ENCODE results near the gene UNKL.

UNKL gene

DNA sequence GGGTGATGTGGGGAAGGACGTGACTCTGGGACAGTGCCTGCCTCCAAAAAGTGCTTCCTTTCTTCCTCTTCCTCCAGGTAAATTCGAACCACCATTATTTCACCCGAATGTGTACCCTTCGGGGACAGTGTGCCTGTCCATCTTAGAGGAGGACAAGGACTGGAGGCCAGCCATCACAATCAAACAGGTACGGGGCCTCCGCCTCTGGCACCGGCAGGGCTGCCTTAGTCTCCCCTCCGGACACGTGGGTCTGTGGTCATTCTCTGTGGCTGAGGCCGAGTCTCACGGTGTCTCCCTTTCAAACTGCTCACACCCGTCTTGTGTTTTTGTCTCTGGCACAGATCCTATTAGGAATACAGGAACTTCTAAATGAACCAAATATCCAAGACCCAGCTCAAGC, 94.4 kb downstream of the UNKL start:
- DNase-seq (ENCODE audit: low read depth), result no peak
- TF ChIP-seq, protein P1, sequence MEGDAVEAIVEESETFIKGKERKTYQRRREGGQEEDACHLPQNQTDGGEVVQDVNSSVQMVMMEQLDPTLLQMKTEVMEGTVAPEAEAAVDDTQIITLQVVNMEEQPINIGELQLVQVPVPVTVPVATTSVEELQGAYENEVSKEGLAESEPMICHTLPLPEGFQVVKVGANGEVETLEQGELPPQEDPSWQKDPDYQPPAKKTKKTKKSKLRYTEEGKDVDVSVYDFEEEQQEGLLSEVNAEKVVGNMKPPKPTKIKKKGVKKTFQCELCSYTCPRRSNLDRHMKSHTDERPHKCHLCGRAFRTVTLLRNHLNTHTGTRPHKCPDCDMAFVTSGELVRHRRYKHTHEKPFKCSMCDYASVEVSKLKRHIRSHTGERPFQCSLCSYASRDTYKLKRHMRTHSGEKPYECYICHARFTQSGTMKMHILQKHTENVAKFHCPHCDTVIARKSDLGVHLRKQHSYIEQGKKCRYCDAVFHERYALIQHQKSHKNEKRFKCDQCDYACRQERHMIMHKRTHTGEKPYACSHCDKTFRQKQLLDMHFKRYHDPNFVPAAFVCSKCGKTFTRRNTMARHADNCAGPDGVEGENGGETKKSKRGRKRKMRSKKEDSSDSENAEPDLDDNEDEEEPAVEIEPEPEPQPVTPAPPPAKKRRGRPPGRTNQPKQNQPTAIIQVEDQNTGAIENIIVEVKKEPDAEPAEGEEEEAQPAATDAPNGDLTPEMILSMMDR (conservative IDR thresholded peaks at IDR 0.05; ENCODE audit: control insufficient read depth, insufficient read depth, low read depth, low read length), result no peak
- no peak overlapping the region for H3K4me3 ChIP-seq (ENCODE audit: control insufficient read depth, low read depth, low read length)

- TF ChIP-seq, protein P1 (conservative IDR thresholded peaks at IDR 0.05; ENCODE audit: control insufficient read depth, insufficient read depth, low read depth, low read length), result no peak
- DNase-seq (ENCODE audit: low read depth), result no peak
- H3K4me3 ChIP-seq (ENCODE audit: control insufficient read depth, low read depth, low read length), result no peak overlapping the region
Observed at GRCh38 chr16:1319041-1319440, 95.5 kb downstream of the UNKL start.

DNA sequence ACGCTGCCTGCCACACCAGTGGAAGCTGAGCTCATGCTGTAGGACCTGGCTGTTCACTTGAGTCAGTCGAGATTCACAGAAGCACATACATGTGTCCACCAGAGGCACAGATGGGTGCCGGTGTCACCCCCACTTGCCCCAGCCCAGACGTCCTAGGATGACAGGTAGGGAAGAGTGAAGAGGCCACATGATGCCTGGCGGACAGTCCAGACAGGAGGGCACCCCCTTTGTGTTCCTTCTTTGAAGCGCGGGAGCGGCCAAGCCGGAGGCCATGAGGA, 96.3 kb downstream of the UNKL start:
- H3K4me3 ChIP-seq (ENCODE audit: control insufficient read depth, low read depth, low read length), result no peak overlapping the region
- TF ChIP-seq, protein P1 (conservative IDR thresholded peaks at IDR 0.05; ENCODE audit: control insufficient read depth, insufficient read depth, low read depth, low read length), result no peak
- DNase-seq (ENCODE audit: low read depth), result no peak

- no peak overlapping the region for H3K4me3 ChIP-seq (ENCODE audit: control insufficient read depth, low read depth, low read length)
- DNase-seq (ENCODE audit: low read depth), result no peak
- TF ChIP-seq, protein P1 (conservative IDR thresholded peaks at IDR 0.05; ENCODE audit: control insufficient read depth, insufficient read depth, low read depth, low read length), result no peak
Observed at GRCh38 chr16:1317479-1318267, 96.8 kb downstream of the UNKL start.

DNA sequence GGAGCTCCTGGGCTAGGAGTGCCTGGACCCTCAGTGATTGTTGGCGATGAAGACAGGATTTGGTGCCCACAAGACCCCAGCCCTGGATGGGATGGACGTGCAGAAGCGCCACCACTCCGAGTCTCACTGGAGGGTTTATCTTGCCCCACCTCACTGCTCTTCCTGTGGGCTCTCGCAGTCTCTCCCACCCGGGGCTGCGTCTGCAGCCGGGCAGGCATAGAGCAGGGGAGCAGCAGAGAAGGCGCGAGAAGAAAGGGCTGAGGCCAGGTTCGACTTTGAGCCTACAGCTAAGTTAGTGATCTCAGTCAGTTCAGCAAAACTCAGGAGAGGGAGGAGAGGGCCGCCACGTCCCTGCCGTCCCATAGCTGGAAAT, 98.5 kb downstream of the UNKL start:
- H3K4me3 ChIP-seq (ENCODE audit: control insufficient read depth, low read depth, low read length), result no peak overlapping the region
- no peak for DNase-seq (ENCODE audit: low read depth)
- TF ChIP-seq, protein P1 (conservative IDR thresholded peaks at IDR 0.05; ENCODE audit: control insufficient read depth, insufficient read depth, low read depth, low read length), result no peak

DNA sequence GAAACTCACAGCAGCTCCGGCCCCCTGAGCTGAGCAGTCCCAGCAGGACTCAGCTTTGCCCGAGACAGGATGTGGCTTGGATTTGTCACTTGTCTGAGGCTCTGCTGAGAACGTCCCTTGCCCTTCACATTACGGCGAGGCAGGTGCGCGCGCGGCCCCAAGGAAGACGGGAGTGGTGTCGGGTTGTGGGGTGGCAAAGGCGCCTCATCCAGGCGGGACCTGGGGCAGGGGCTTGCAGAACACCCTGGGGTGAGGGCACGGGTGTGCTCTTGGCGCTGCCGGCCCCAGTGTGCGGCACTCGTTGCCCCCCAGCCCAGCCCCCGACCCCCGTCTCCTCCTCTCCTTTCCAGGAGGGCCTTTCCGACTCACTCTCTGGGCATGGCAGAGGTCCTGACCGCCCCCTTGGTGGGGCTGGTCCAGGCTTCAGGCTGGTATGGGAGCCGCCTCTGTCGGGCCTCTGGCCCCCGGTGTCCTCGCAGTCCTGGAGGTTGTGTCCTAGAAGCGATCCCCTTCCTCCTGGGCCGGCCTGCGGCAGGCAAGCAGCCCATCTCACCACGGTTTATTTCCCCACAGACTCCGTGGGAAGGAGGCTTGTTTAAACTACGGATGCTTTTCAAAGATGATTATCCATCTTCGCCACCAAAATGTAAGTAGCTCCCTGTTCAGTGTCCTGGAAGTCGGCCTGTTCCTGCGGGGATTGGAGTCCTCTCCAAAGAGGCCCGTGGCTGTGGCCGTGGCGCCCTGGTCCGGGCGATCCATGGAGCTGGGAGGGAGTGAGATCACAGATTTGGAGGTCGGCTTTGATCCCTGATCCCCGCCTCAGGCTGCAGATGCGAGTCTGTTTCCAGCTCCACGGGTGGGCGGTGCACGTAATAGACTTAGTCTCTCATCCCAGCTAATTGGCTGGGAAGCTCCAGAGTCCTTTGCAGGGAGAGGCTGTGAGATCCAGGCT, 99.1 kb downstream of the UNKL start:
- no peak overlapping the region for H3K4me3 ChIP-seq (ENCODE audit: control insufficient read depth, low read depth, low read length)
- TF ChIP-seq, protein P1 (conservative IDR thresholded peaks at IDR 0.05; ENCODE audit: control insufficient read depth, insufficient read depth, low read depth, low read length), result no peak
- DNase-seq (ENCODE audit: low read depth), result no peak
